Measurements from ENCODE around the gene UGT2B28. TPM values are rescaled to one million over a fixed set of nuclear protein-coding genes. Genes with fewer than 3 reads are reported as not detected.
"Not testable (repeated sequence)": the region's sequence is repeated elsewhere in the genome, so short reads cannot be mapped to it uniquely, and the experiment has no call there.

Gene UGT2B28
- not detected in 2 replicates for total RNA-seq

GRCh38 chr4:69280081-69280480 lies at the start of gene UGT2B28:
TSS of gene UGT2B28 (plus strand) at chr4:69280475. CDS start at chr4:69280501, 26 bp downstream.
- DNase-seq (ENCODE audit: low read depth in 2 of 2): not testable (repeated sequence)

GRCh38 chr4:69239092-69239491 lies 41.2 kb upstream of the UGT2B28 start:
- DNase-seq (ENCODE audit: low read depth in 2 of 2): no peak

DNA sequence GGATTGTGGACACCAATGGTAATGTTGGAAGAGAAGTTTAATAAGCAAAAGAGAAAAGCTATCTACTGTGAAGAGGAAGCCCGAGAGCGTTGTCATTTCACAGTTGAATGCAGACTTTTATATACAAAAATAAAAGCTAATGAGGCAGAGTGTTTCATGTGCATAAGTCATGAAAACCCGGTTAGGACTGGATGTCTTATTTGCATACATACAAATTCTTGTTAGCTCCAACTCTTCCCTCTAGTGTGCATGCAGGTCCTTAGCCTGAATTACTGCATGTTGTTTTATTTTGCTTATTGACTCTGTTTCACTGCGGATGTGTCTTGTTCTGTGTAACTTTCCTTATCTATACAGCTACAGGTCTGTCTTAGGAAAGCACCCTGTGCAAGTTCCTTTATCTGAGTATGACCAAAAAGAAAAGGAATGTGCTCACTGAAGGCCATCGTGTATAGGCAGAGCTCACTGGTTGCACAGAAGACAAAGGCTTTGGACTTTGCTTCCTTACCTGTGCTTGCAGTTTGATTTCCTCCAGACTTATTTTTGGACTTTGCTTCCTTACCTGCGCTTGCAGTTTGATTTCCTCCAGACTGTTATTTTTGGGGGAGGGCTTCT lies 40.6 kb upstream of the UGT2B28 start:
- no peak for DNase-seq (ENCODE audit: low read depth in 2 of 2)

GRCh38 chr4:69240787-69241186 lies 39.5 kb upstream of the UGT2B28 start:
- DNase-seq (ENCODE audit: low read depth in 2 of 2): not testable (repeated sequence)

GRCh38 chr4:69241746-69242145 lies 38.5 kb upstream of the UGT2B28 start:
- DNase-seq (ENCODE audit: low read depth in 2 of 2): not testable (repeated sequence)

GRCh38 chr4:69242562-69243240 lies 37.6 kb upstream of the UGT2B28 start:
- not testable (repeated sequence) for DNase-seq (ENCODE audit: low read depth in 2 of 2)

DNA sequence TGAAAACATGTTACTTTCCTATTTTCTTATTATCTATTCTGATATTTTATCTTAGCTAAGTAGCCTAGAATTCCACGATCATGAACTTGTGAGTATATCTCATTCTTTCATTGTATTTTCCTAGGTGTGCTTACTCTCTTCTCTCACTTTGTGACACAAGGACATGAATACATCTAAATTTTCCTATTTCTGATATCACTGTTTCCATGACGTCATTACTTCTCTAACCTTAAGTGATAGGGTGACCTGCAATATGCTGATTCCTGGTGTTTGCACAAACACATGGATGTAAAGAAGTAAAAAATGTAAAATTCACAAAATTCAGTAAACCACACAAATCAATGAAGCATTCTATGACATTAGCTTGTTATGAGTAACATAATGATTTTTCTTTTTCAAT lies 29.4 kb upstream of the UGT2B28 start:
- DNase-seq (ENCODE audit: low read depth in 2 of 2): not testable (repeated sequence)

- DNase-seq (ENCODE audit: low read depth in 2 of 2): not testable (repeated sequence)
Observed at GRCh38 chr4:69253147-69253772, 27.0 kb upstream of the UGT2B28 start.

- DNase-seq (ENCODE audit: low read depth in 2 of 2): not testable (repeated sequence)
Observed at GRCh38 chr4:69268612-69269011, 11.7 kb upstream of the UGT2B28 start.

GRCh38 chr4:69296356-69296755 lies 16.1 kb downstream of the UGT2B28 start:
- DNase-seq (ENCODE audit: low read depth in 2 of 2): not testable (repeated sequence)

GRCh38 chr4:69308426-69309033 lies 28.3 kb downstream of the UGT2B28 start:
- not testable (repeated sequence) for DNase-seq (ENCODE audit: low read depth in 2 of 2)

DNA sequence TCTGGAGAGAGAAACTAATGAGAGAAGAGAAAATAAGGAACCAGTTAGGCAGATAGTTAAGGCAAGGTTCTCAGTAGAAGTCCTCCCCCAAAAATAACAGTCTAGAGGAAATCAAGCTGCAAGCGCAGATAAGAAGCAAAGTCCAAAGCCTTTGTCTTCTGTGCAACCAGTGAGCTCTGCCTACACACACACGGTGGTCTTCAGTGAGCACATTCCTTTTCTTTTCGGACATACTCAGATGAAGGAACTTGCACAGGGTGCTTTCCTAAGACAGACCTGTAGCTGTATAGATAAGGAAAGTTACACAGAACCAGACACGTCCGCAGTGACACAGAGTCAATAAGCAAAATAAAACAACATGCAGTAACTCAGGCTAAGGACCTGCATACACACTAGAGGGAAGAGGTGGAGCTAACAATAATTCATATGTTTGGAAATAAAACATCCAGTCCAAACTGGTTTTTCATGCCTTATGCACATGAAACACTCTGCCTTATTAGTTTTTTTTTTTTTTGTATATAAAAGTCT lies 29.3 kb downstream of the UGT2B28 start:
- not testable (repeated sequence) for DNase-seq (ENCODE audit: low read depth in 2 of 2)

- not testable (repeated sequence) for DNase-seq (ENCODE audit: low read depth in 2 of 2)
Observed at GRCh38 chr4:69310262-69310661, 30.0 kb downstream of the UGT2B28 start.

GRCh38 chr4:69317669-69318298 lies 37.5 kb downstream of the UGT2B28 start:
- peak; percentile 39 to 51 for DNase-seq (ENCODE audit: low read depth in 2 of 2)

GRCh38 chr4:69321153-69321729 lies 41.0 kb downstream of the UGT2B28 start:
- no peak for DNase-seq (ENCODE audit: low read depth in 2 of 2)

DNA sequence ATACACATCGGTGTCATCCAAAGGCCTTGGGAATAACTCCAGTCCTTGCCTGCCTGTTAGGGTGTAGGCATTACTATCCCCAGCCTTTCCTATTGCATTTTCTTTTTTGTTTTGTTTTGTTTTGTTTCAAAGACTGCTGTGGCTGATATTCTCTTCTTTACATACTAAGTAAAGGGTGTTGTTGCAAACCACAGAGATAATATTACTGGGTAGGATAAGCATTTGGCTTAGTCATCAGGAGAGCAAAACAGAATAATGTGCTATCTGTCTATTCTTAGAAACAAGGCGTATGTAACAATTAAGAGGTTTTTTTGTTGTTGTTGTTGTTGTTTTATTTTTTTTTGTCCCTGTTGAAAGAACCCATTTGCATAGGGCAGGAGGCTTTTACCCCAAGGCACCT lies 41.8 kb downstream of the UGT2B28 start:
- no peak for DNase-seq (ENCODE audit: low read depth in 2 of 2)

DNA sequence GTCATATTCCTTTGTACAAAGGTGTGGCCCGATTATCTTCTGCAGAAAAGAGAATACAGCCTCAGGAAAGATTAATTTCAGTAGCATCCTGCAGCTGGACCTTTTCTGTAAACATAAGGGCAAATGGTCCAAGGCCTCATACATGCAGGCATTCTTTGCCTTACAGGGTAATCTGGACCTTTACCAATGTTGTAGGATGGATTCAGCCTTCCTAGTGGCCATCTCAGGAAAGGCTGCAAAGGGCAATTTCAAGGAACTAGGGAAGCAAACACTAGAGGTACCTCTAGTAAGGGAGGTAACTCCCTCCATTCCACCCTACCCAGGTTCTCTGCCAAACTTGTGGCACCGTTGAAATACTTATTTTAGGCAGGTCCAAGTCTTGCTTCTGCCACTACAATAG lies 43.0 kb downstream of the UGT2B28 start:
- no peak for DNase-seq (ENCODE audit: low read depth in 2 of 2)

DNA sequence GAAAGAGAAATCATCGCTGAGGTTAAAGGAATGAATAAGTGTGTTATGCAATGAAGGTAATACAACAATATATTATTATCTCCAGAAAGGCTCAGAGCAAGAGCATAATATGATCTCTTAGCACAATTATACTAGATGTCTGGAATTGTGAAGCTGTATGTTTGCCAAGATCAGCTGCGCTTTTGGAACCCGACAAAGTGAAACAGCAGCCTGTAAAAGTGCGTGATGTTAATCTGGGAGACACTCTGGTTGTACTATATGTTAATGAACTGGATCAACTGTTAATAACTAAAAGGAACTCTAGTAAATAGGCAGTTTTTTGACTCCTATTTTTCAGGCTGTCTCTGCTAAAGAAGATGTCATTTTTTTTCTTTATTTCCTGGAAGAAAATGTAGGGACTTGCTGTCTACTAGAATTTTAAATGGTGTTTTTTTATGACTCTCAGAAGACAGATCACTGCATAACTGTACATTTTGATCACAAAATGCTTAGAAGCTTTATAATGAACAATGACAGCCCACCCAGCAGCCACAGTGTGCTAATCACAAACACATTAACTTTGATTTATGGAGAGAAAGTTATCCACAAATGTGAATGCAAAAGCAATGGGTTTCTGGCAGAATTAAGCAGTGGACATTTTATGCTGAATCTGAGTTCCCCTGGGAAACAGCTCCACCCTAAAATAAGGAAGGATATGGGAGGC lies 50.2 kb downstream of the UGT2B28 start:
- DNase-seq (ENCODE audit: low read depth in 2 of 2): no peak

- not testable (repeated sequence) for DNase-seq (ENCODE audit: low read depth in 2 of 2)
Observed at GRCh38 chr4:69331304-69331703, 51.0 kb downstream of the UGT2B28 start.

- not testable (repeated sequence) for DNase-seq (ENCODE audit: low read depth in 2 of 2)
Observed at GRCh38 chr4:69335485-69335884, 55.2 kb downstream of the UGT2B28 start.
